ENCODE measurements around the gene AMDHD2. TPM values are rescaled to one million over a fixed set of nuclear protein-coding genes. Genes with fewer than 3 reads are reported as not detected.

Gene AMDHD2
- total RNA-seq, 2 donors from 2014 or later: 31.5 to 31.7 TPM

- intact Hi-C loops (cut with DNase I, micrococcal nuclease): no loop called here
- ATAC-seq: no peak
Measured at GRCh38 chr16:2481676-2482075, 38.5 kb upstream of the AMDHD2 start.

GRCh38 chr16:2482249-2482648 is 37.9 kb upstream of the AMDHD2 start:
- no peak for ATAC-seq
- intact Hi-C loops (cut with DNase I, micrococcal nuclease): no loop called here
- DNase-seq: peak in 1 of 2 donors; percentile 6

More at GRCh38 chr16:2481676-2482075, 38.5 kb upstream of the AMDHD2 start:
- DNase-seq: peak in 1 of 2 donors; percentile 3

- ATAC-seq (no peak), DNase-seq (peak in 1 of 2 donors; percentile 29)
- intact Hi-C loops (cut with DNase I, micrococcal nuclease): no loop called here
Measured at GRCh38 chr16:2482708-2483534, 37.2 kb upstream of the AMDHD2 start.

- ATAC-seq: no peak
- intact Hi-C loops (cut with DNase I, micrococcal nuclease): no loop called here
- DNase-seq: no peak
Measured at GRCh38 chr16:2483939-2484897, 36.0 kb upstream of the AMDHD2 start.

- ATAC-seq (no peak), DNase-seq (no peak)
- intact Hi-C loops (cut with DNase I, micrococcal nuclease): no loop called here
Measured at GRCh38 chr16:2484898-2485508, 35.2 kb upstream of the AMDHD2 start.

GRCh38 chr16:2485811-2486507 is 34.2 kb upstream of the AMDHD2 start:
- intact Hi-C loops (cut with DNase I, micrococcal nuclease): no loop called here
- ATAC-seq (no peak), DNase-seq (peak in 1 of 2 donors; percentile 7)

GRCh38 chr16:2486645-2487516 is 33.3 kb upstream of the AMDHD2 start:
- peak; percentile 94 for ATAC-seq
- peak; percentile 74 to 81 for DNase-seq
- intact Hi-C loops (cut with DNase I, micrococcal nuclease): no loop called here

- DNase-seq (no peak), ATAC-seq (no peak)
- intact Hi-C loops (cut with DNase I, micrococcal nuclease): no loop called here
Measured at GRCh38 chr16:2487517-2487842, 32.7 kb upstream of the AMDHD2 start.

GRCh38 chr16:2487903-2488531 is 32.2 kb upstream of the AMDHD2 start:
- no peak for ATAC-seq
- intact Hi-C loops (cut with DNase I, micrococcal nuclease): no loop called here
- DNase-seq: no peak

- intact Hi-C loops (cut with DNase I, micrococcal nuclease): no loop called here
- ATAC-seq (no peak), DNase-seq (no peak)
Measured at GRCh38 chr16:2489581-2489980, 30.6 kb upstream of the AMDHD2 start.

GRCh38 chr16:2490190-2491105 is 29.7 kb upstream of the AMDHD2 start:
- no peak for DNase-seq
- intact Hi-C loops (cut with DNase I, micrococcal nuclease): loop anchor here in 1 of 2 donors (10.0 kb wide), 1 partner anchor 146 kb away; the partner anchor contains the start of gene ABCA3
- ATAC-seq: no peak

GRCh38 chr16:2492292-2492691 is 27.9 kb upstream of the AMDHD2 start:
- intact Hi-C loops (cut with DNase I, micrococcal nuclease): loop anchor here in 1 of 2 donors (10.0 kb wide), 1 partner anchor 147 kb away; the partner anchor contains the start of gene ABCA3
- ATAC-seq (peak; percentile 87), DNase-seq (peak in 1 of 2 donors; percentile 18)

- no peak for ATAC-seq
- intact Hi-C loops (cut with DNase I, micrococcal nuclease): loop anchor here in 1 of 2 donors (10.0 kb wide), 1 partner anchor 149 kb away; the partner anchor contains the start of gene ABCA3
- no peak for DNase-seq
Measured at GRCh38 chr16:2493605-2494004, 26.6 kb upstream of the AMDHD2 start.

- intact Hi-C loops (cut with DNase I, micrococcal nuclease): loop anchor here in 1 of 2 donors (10.0 kb wide), 1 partner anchor 150 kb away; the partner anchor contains the start of gene ABCA3
- ATAC-seq (no peak), DNase-seq (no peak)
Measured at GRCh38 chr16:2494616-2495015, 25.6 kb upstream of the AMDHD2 start.

GRCh38 chr16:2495041-2495440 is 25.1 kb upstream of the AMDHD2 start:
- no peak for DNase-seq
- ATAC-seq: no peak
- intact Hi-C loops (cut with DNase I, micrococcal nuclease): loop anchor here in 1 of 2 donors (10.0 kb wide), 1 partner anchor 150 kb away; the partner anchor contains the start of gene ABCA3
